GM18517 (cell line): ENCODE results near the gene FHIP2A.
A peak's percentile ranks its signal among the peaks of the same experiment; 100 is the strongest.
"Not testable (repeated sequence)": the region's sequence is repeated elsewhere in the genome, so short reads cannot be mapped to it uniquely, and the experiment has no call there.

Experiments used
- ATAC-seq: cut with Tn5 transposase; IDR thresholded peaks from one replicate; pipeline ENCODE4 v1.9.1; 2021; ENCODE audit warnings: mild to moderate bottlenecking, moderate library complexity; ENCODE audit not compliant: unreplicated experiment

FHIP2A gene

GRCh38 chr10:114811862-114812261 is 9.7 kb upstream of the FHIP2A start:
- ATAC-seq, result no peak

- ATAC-seq, result no peak
Measured at GRCh38 chr10:114815791-114816190, 5.8 kb upstream of the FHIP2A start.

GRCh38 chr10:114816308-114816707 is 5.3 kb upstream of the FHIP2A start:
- no peak for ATAC-seq

DNA sequence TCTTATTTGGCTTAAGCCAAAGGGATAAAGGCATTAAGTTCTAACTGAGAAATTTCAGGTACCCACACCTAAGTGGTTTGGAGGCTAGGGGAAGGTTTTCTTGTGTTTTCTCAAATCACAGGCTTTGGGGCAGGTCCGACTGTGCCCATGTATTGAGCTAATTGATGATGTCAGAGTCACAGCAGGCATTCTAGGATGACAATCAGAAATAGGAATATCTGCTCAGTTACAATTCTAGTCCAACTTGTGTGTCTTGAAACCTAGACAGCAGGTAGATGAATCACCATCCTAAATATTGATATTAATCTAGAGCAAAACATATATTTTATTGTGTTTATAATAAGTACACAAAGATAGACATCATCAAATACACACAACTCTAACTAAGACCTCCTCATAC is 2.3 kb upstream of the FHIP2A start:
- ATAC-seq, result no peak

GRCh38 chr10:114821915-114822443 is 399 bp downstream of the FHIP2A start:
- ATAC-seq, result peak; percentile 42

DNA sequence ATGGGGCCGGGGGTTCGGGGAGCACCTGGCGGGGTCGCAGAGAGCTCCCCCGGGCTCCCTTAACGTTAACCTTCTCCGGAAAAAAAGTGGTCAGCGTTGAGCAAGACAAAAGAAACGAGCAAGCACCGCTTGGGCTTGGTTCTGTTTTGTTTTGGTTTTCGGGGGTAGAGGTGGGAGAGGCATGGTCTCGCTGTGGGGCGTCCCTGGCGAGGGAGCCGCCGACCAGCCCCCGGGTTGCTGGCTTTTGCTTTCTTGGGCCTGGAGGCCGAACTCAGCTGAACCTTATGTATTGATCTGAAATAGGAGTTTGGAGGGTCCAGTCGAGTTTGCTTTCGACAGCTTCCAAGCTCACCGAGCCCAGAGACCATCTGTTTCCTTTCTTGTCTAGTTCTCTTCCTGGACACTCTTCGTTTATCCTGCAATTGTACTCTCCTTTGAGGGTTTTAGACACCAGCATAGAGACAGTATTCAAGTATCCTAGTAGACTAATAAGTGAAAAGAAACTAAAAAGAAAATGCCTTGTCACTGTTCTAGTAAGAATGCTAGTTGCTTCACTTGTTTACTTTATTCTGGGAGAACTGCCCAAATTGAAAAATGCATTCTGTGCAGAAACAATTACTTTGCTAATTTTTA is 980 bp downstream of the FHIP2A start:
- peak; percentile 28 for ATAC-seq

DNA sequence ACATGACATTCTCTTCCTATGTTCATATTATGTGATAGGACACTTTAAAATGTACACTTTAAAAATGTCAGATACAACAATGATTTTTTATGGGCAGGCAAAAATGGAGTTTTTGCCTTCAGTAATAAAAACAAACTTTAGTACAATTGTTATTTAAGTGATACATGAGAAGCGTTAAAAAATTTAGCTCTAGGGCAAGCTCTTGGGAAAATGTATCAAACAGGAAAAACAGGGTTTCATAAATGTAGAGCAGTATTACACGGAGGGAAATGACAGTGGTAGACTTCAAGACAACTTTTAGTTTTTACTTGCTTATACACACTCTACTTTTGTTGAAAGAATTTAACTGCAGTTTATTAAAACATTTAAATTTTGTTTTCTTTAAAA is 1.5 kb downstream of the FHIP2A start:
- no peak for ATAC-seq

GRCh38 chr10:114824391-114824790 is 2.8 kb downstream of the FHIP2A start:
- no peak for ATAC-seq

- ATAC-seq, result peak; percentile 67
Measured at GRCh38 chr10:114825513-114826253, 4.1 kb downstream of the FHIP2A start.

DNA sequence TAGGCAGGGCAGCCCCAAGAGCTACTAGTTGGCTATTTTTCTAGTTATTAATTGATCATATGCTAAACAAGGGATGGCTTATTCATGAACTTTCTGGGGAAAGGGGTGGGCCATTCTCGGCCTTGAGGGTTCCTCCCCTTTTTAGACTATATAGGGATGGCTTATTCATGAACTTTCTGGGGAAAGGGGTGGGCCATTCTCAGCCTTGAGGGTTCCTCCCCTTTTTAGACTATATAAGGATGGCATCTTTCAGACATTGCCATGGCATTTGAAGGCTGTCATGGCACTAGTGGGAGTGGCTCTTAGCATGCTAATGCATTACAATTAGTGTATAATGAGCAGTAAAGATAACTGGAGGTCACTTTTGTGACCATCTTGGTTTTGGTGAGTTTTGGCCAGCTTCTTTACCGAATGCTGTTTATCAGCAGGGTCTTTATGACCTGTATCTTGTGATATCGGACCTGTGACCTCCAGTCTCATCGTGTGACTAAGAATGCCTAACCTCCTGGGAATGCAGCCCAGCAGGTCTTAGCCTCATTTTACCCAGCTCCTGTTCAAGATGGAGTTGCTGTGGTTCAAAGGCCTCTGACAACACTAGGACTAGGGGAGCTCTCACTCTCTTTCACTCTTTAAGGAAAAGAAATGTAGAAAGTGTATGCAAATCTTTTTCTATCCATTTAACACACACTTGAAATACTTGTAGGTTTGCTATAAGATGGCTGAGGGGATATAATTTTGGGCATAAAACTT is 7.8 kb downstream of the FHIP2A start:
- ATAC-seq, result no peak

DNA sequence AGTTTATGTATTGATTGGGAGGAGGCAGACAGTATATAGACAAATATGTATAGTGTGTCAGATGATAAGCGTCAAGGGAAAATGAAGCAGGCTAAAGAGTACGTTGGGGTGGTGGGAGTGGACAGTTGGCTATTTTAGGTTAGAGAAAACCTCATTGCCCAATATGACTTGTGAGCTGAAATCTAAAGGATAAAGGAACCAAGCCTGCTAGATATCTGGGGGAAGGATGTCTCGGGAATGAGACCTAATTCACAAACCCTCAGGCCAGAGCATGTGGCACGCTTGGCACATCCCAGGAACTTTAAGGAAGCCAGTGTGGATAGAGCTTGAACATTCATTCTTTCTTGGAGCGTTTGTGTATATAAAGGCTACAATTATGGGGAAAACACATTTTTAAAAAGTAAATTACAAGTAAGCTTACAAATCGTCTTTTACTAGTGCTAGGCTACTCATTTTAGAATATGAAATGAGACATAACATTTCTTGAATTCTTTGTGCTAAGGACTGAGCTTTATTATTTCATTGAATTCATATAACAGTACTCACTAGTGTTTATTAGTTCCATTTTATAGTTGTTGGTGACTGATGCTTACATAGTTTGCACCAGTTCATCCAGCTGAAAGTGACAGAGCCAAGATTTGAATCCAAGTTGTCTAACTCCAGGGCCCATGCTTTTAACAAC is 9.7 kb downstream of the FHIP2A start:
- no peak for ATAC-seq

DNA sequence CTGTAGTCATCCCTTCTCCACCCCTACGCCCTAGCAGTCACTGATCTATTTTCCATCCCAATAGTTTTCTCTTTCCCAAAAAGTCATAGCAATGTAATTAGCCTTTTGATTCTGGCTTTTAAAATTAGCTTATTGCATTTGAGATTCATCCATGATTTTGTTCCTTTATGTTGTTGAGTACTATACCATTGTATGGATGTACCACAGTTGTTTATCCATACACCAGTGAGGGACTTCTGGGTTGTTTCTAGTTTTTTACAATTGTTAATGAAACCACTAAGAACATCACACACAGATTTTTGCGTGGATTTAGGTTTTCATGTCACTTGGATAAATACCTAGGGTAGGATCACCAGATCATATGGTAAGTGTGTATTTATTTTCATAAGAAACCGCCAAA is 16.1 kb downstream of the FHIP2A start:
- ATAC-seq, result no peak

GRCh38 chr10:114839901-114840300 is 18.3 kb downstream of the FHIP2A start:
- ATAC-seq, result no peak

DNA sequence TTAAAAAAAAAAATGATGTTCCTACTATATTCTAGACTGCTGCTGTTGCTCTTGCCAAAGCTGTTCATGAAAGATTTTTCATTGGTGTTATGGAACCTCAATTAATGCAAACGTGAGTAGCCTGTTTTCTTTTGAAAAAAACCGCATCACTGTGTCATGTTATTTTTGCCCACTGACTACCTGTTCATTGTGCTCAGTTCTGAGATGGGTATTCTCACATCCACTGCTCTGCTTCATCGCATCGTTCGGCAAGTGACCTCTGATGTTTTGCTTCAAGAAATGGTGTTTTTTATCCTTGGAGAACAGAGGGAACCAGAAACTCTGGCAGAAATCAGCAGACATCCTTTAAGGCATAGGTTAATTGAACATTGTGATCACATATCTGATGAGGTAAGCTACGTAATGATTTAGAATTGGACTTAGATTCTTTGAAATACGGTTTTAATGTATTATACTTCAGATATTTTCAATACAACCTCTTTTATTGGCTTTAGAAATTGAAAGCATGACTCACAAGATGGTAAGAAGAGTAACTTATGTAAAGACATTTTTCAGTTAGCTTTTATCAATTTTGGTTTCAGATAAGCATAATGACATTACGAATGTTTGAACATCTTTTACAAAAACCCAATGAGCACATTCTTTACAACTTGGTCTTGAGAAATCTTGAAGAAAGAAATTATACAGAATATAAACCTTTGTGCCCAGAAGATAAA is 24.6 kb downstream of the FHIP2A start:
- no peak for ATAC-seq

- not testable (repeated sequence) for ATAC-seq
Measured at GRCh38 chr10:114847517-114847916, 25.9 kb downstream of the FHIP2A start.

DNA sequence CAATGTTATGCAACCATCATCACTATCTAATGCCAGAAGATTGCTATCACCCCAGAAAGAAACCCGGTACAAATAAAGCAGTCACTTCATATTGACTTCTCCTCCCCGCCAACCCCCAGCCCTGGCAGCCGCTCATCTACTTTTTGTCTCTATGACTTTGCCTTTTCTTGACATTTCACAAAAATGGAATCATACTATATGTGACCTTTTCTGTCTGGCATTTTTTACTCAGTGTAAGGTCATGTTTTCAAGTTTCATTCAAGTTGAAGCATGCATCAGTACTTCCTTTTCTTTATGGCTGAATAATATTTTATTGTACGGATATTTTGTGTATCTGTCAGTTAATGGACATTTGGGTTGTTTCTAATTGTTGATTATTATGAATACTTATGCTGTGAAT is 28.1 kb downstream of the FHIP2A start:
- no peak for ATAC-seq

GRCh38 chr10:114850126-114850525 is 28.5 kb downstream of the FHIP2A start:
- ATAC-seq, result no peak

GRCh38 chr10:114851336-114851735 is 29.8 kb downstream of the FHIP2A start:
- no peak for ATAC-seq

- no peak for ATAC-seq
Measured at GRCh38 chr10:114852197-114852596, 30.6 kb downstream of the FHIP2A start.

DNA sequence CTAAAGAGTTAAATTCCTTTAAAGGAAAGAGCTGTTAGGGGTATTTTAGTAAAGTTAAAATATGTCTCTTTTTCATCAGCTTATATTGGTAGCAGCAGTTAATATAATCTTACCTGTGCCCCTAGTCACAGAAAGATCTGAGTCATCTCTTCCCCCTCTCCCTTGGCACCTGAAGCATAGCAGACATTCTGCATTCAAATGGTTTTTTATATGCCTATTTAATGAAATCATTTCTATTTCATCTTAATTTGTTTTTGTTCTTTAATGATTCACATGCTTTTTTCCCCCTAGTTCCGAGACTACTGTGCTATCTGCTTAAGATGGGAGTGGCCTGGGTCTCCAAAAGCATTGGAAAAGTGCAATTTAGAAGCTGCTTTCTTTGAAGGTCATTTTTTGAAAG is 33.3 kb downstream of the FHIP2A start:
- ATAC-seq, result no peak
